IPS-18c (cell line): ENCODE data around the gene RAB29.

Experiments
- H3K4me3 ChIP-seq: 2 replicates; pipeline ENCODE4 v1.7.0; 2013; ENCODE audit warnings: low read depth, mild to moderate bottlenecking, low read length, moderate library complexity; ENCODE audit not compliant: insufficient read depth
- H3K9me3 ChIP-seq: one replicate; pipeline ENCODE4 v1.6.1; 2013; ENCODE audit warnings: mild to moderate bottlenecking, low read length, moderate library complexity; ENCODE audit not compliant: control insufficient read depth, insufficient read depth

The RAB29 gene

GRCh38 chr1:205800981-205801703 lies 25.9 kb upstream of the RAB29 start:
- no peaks in the 10 kb centered on the region for H3K9me3 ChIP-seq
- no peak overlapping the region for H3K4me3 ChIP-seq

GRCh38 chr1:205800427-205800826 lies 25.1 kb upstream of the RAB29 start:
- no peak overlapping the region for H3K4me3 ChIP-seq
- H3K9me3 ChIP-seq: no peaks in the 10 kb centered on the region

GRCh38 chr1:205798577-205798976 lies 23.3 kb upstream of the RAB29 start:
- no peaks in the 10 kb centered on the region for H3K9me3 ChIP-seq
- H3K4me3 ChIP-seq: no peak overlapping the region

GRCh38 chr1:205797168-205797567 lies 21.9 kb upstream of the RAB29 start:
- Histone ChIP-seq H3K4me3 (no peak overlapping the region), H3K9me3 (no peaks in the 10 kb centered on the region)

- H3K9me3 ChIP-seq: no peaks in the 10 kb centered on the region
- no peak overlapping the region for H3K4me3 ChIP-seq
These were observed 18.9 kb upstream of the RAB29 start for GRCh38 chr1:205794011-205794730.

GRCh38 chr1:205792961-205793673 lies 17.8 kb upstream of the RAB29 start:
- no peaks in the 10 kb centered on the region for H3K9me3 ChIP-seq

GRCh38 chr1:205792481-205792881 lies 17.2 kb upstream of the RAB29 start:
- H3K9me3 ChIP-seq: no peaks in the 10 kb centered on the region
- no peak overlapping the region for H3K4me3 ChIP-seq

More at GRCh38 chr1:205792961-205793673, 17.8 kb upstream of the RAB29 start:
- no peak overlapping the region for H3K4me3 ChIP-seq

GRCh38 chr1:205791568-205792180 lies 16.4 kb upstream of the RAB29 start:
- Histone ChIP-seq H3K4me3 (no peak overlapping the region), H3K9me3 (no peaks in the 10 kb centered on the region)

GRCh38 chr1:205787287-205787916 lies 12.1 kb upstream of the RAB29 start:
- no peaks in the 10 kb centered on the region for H3K9me3 ChIP-seq
- H3K4me3 ChIP-seq: no peak overlapping the region

GRCh38 chr1:205786601-205787000 lies 11.3 kb upstream of the RAB29 start:
- H3K9me3 ChIP-seq: no peaks in the 10 kb centered on the region
- H3K4me3 ChIP-seq: no peak overlapping the region

- Histone ChIP-seq H3K4me3 (no peak overlapping the region), H3K9me3 (no peaks in the 10 kb centered on the region)
These were observed 10.2 kb upstream of the RAB29 start for GRCh38 chr1:205785446-205785845.

- Histone ChIP-seq H3K9me3 (no peaks in the 10 kb centered on the region), H3K4me3 (no peak overlapping the region)
These were observed 8.6 kb upstream of the RAB29 start for GRCh38 chr1:205783904-205784303.

- no peaks in the 10 kb centered on the region for H3K9me3 ChIP-seq
These were observed 8.1 kb upstream of the RAB29 start for GRCh38 chr1:205783433-205783795.

GRCh38 chr1:205782627-205783432 lies 7.5 kb upstream of the RAB29 start:
- H3K9me3 ChIP-seq: no peaks in the 10 kb centered on the region
- no peak overlapping the region for H3K4me3 ChIP-seq

More at GRCh38 chr1:205783433-205783795, 8.1 kb upstream of the RAB29 start:
- H3K4me3 ChIP-seq: no peak overlapping the region

- no peak overlapping the region for H3K4me3 ChIP-seq
- H3K9me3 ChIP-seq: no peaks in the 10 kb centered on the region
These were observed 5.1 kb upstream of the RAB29 start for GRCh38 chr1:205780335-205780734.

- no peak overlapping the region for H3K4me3 ChIP-seq
- no peaks in the 10 kb centered on the region for H3K9me3 ChIP-seq
These were observed 2.7 kb upstream of the RAB29 start for GRCh38 chr1:205777994-205778393.

GRCh38 chr1:205775717-205776056 lies 405 bp upstream of the RAB29 start:
- no peaks in the 10 kb centered on the region for H3K9me3 ChIP-seq
- no peak overlapping the region for H3K4me3 ChIP-seq
